Peyer's patch (tissue), 4 donors: Measurements from ENCODE around the gene TSGA10IP.

Experiments used
- POLR2A ChIP-seq, 2 donors: fragments of 450-650 bp; IDR thresholded peaks; one replicate each; pipeline ENCODE4 v1.5.1; 2017; ENCODE audit warnings: antibody characterized with exemption in 2 of 2, mild to moderate bottlenecking in 2 of 2, moderate library complexity in 2 of 2
- TF ChIP-seq, protein P1 (sequence below), 6 experiments: fragments of 450-650 bp in 4 of 6; fragments of 200-600 bp in 2 of 6; sonication (generic) in 1 of 6; IDR thresholded peaks; one replicate each; pipeline ENCODE4 v1.5.1; 2017 to 2019; ENCODE audit warnings: antibody characterized with exemption in 6 of 6, mild to moderate bottlenecking in 3 of 6, moderate library complexity in 1 of 6

DNA sequence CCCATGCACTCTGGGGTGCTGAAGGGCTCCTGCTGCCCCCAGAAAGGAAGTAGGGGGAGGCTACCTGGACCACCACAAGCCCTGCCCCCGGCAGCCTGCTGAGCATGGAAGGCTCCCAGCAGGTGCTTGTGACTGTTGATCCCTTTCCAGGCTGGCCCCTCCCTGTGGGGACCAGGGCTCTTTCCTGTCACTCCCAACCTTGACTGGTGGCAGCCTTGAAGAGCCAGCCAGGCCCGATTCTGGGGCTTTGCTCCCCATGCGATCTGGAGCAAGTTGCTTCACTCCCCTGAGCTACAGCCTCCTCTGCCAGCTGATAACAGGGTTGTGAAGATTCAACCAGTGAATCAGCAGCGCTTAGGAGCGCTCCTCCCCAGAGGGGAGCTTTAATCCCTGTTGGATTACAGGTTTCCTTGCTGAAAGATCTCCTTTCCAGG lies 61.9 kb downstream of the TSGA10IP start:
- TF ChIP-seq POLR2A (IDR thresholded peaks at IDR 0.05), result no peak
- TF ChIP-seq, protein P1, sequence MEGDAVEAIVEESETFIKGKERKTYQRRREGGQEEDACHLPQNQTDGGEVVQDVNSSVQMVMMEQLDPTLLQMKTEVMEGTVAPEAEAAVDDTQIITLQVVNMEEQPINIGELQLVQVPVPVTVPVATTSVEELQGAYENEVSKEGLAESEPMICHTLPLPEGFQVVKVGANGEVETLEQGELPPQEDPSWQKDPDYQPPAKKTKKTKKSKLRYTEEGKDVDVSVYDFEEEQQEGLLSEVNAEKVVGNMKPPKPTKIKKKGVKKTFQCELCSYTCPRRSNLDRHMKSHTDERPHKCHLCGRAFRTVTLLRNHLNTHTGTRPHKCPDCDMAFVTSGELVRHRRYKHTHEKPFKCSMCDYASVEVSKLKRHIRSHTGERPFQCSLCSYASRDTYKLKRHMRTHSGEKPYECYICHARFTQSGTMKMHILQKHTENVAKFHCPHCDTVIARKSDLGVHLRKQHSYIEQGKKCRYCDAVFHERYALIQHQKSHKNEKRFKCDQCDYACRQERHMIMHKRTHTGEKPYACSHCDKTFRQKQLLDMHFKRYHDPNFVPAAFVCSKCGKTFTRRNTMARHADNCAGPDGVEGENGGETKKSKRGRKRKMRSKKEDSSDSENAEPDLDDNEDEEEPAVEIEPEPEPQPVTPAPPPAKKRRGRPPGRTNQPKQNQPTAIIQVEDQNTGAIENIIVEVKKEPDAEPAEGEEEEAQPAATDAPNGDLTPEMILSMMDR (IDR thresholded peaks at IDR 0.05), result no peak
